ENCODE results near the gene SETBP1.
A peak's percentile ranks its signal among the peaks of the same experiment; 100 is the strongest.

Gene SETBP1

GRCh38 chr18:44862112-44862511, 181.4 kb downstream of the SETBP1 start:
- DNase-seq (ENCODE audit: low read depth in 1 of 2, low spot score in 1 of 2), result no peak

- no peak for DNase-seq (ENCODE audit: low read depth in 1 of 2, low spot score in 1 of 2)
Measured at GRCh38 chr18:44866103-44866502, 185.4 kb downstream of the SETBP1 start.

- no peak for DNase-seq (ENCODE audit: low read depth in 1 of 2, low spot score in 1 of 2)
Measured at GRCh38 chr18:44869533-44869932, 188.8 kb downstream of the SETBP1 start.

GRCh38 chr18:44870631-44871502, 190.2 kb downstream of the SETBP1 start:
- DNase-seq (ENCODE audit: low read depth in 1 of 2, low spot score in 1 of 2), result no peak

- DNase-seq (ENCODE audit: low read depth in 1 of 2, low spot score in 1 of 2), result no peak
Measured at GRCh38 chr18:44871771-44872170, 191.1 kb downstream of the SETBP1 start.

- DNase-seq (ENCODE audit: low read depth in 1 of 2, low spot score in 1 of 2), result no peak
Measured at GRCh38 chr18:44876024-44876423, 195.3 kb downstream of the SETBP1 start.

- no peak for DNase-seq (ENCODE audit: low read depth in 1 of 2, low spot score in 1 of 2)
Measured at GRCh38 chr18:44876755-44877154, 196.1 kb downstream of the SETBP1 start.

GRCh38 chr18:44878335-44878734, 197.6 kb downstream of the SETBP1 start:
- DNase-seq (ENCODE audit: low read depth in 1 of 2, low spot score in 1 of 2), result no peak

- DNase-seq (ENCODE audit: low read depth in 1 of 2, low spot score in 1 of 2), result no peak
Measured at GRCh38 chr18:44880170-44880569, 199.5 kb downstream of the SETBP1 start.

- DNase-seq (ENCODE audit: low read depth in 1 of 2, low spot score in 1 of 2), result no peak
Measured at GRCh38 chr18:44881461-44882162, 200.9 kb downstream of the SETBP1 start.

- no peak for DNase-seq (ENCODE audit: low read depth in 1 of 2, low spot score in 1 of 2)
Measured at GRCh38 chr18:44882163-44882868, 201.6 kb downstream of the SETBP1 start.

GRCh38 chr18:44883671-44884070, 203.0 kb downstream of the SETBP1 start:
- DNase-seq (ENCODE audit: low read depth in 1 of 2, low spot score in 1 of 2), result no peak

- DNase-seq (ENCODE audit: low read depth in 1 of 2, low spot score in 1 of 2), result no peak
Measured at GRCh38 chr18:44884431-44884830, 203.7 kb downstream of the SETBP1 start.

- DNase-seq (ENCODE audit: low read depth in 1 of 2, low spot score in 1 of 2), result no peak
Measured at GRCh38 chr18:44885507-44885906, 204.8 kb downstream of the SETBP1 start.

GRCh38 chr18:44887227-44887631, 206.5 kb downstream of the SETBP1 start:
- DNase-seq (ENCODE audit: low read depth in 1 of 2, low spot score in 1 of 2), result peak; percentile 6 to 68

- DNase-seq (ENCODE audit: low read depth in 1 of 2, low spot score in 1 of 2), result no peak
Measured at GRCh38 chr18:44889111-44889510, 208.4 kb downstream of the SETBP1 start.

GRCh38 chr18:44893045-44893706, 212.5 kb downstream of the SETBP1 start:
- DNase-seq (ENCODE audit: low read depth in 1 of 2, low spot score in 1 of 2), result no peak

- no peak for DNase-seq (ENCODE audit: low read depth in 1 of 2, low spot score in 1 of 2)
Measured at GRCh38 chr18:44893966-44894365, 213.3 kb downstream of the SETBP1 start.

- peak in 1 of 2 donors; percentile 32 for DNase-seq (ENCODE audit: low read depth in 1 of 2, low spot score in 1 of 2)
Measured at GRCh38 chr18:44895176-44895798, 214.6 kb downstream of the SETBP1 start.

- DNase-seq (ENCODE audit: low read depth in 1 of 2, low spot score in 1 of 2), result no peak
Measured at GRCh38 chr18:44896846-44897245, 216.2 kb downstream of the SETBP1 start.

GRCh38 chr18:44897411-44897810, 216.7 kb downstream of the SETBP1 start:
- DNase-seq (ENCODE audit: low read depth in 1 of 2, low spot score in 1 of 2), result no peak

Data from activated CD4-positive, alpha-beta T cell treated with anti-CD3 and anti-CD28 coated beads, Interleukin-2, amount 50 U/mL, for 24 hours (primary cell).